SK-N-MC (cell line): ENCODE data around the gene THRSP.

Experiments
- EZH2 ChIP-seq: fragments of 200-600 bp; sonication (generic); IDR thresholded peaks from one replicate; pipeline ENCODE4 v1.6.1; 2017; ENCODE audit warnings: antibody characterized with exemption
- FOXP2 ChIP-seq: optimal IDR thresholded peaks from 2 replicates; pipeline ENCODE3; 2011; ENCODE audit warnings: mild to moderate bottlenecking, moderate library complexity; ENCODE audit not compliant: insufficient read depth; ENCODE audit errors: extremely low read length, control extremely low read depth
- POLR2AphosphoS5 ChIP-seq: IDR thresholded peaks from 2 replicates; pipeline ENCODE4 v1.6.1; 2012; ENCODE audit warnings: mild to moderate bottlenecking, low read depth, low read length, borderline replicate concordance

- TF ChIP-seq POLR2AphosphoS5 (no peak), EZH2 (no peak), FOXP2 (no peak)
These were observed 5.8 kb downstream of the THRSP start for GRCh38 chr11:78069465-78069864.
